ENCODE results near the gene KCNC4. TPM values are rescaled to one million over a fixed set of nuclear protein-coding genes. Genes with fewer than 3 reads are reported as not detected.

Gene KCNC4
- total RNA-seq, 1 donor: 1.4 TPM

GRCh38 chr1:110216844-110217444 is 6.8 kb downstream of the KCNC4 start:
- TF ChIP-seq, protein P1, sequence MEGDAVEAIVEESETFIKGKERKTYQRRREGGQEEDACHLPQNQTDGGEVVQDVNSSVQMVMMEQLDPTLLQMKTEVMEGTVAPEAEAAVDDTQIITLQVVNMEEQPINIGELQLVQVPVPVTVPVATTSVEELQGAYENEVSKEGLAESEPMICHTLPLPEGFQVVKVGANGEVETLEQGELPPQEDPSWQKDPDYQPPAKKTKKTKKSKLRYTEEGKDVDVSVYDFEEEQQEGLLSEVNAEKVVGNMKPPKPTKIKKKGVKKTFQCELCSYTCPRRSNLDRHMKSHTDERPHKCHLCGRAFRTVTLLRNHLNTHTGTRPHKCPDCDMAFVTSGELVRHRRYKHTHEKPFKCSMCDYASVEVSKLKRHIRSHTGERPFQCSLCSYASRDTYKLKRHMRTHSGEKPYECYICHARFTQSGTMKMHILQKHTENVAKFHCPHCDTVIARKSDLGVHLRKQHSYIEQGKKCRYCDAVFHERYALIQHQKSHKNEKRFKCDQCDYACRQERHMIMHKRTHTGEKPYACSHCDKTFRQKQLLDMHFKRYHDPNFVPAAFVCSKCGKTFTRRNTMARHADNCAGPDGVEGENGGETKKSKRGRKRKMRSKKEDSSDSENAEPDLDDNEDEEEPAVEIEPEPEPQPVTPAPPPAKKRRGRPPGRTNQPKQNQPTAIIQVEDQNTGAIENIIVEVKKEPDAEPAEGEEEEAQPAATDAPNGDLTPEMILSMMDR (IDR thresholded peaks at IDR 0.05; ENCODE audit: extremely low read depth, low read depth, low read length): no peak
- peak; percentile 27 for DNase-seq (ENCODE audit: insufficient read length, low spot score, missing footprints)
- no peak overlapping the region for H3K27ac ChIP-seq (ENCODE audit: low read depth, low read length)
- no peak overlapping the region for H2AFZ ChIP-seq (ENCODE audit: low read length)
- H4K20me1 ChIP-seq (ENCODE audit: insufficient read depth, low read length): no peaks in the 10 kb centered on the region
- H3K4me1 ChIP-seq (ENCODE audit: insufficient read depth, low read length): no peaks in the 10 kb centered on the region
- H3K4me2 ChIP-seq (ENCODE audit: insufficient read depth, low read length): no peak overlapping the region
- peaks cover 2% of the 10 kb centered on the region for H3K36me3 ChIP-seq (ENCODE audit: insufficient read depth, low read length)
- no peaks in the 10 kb centered on the region for H3K79me2 ChIP-seq (ENCODE audit: insufficient read depth, low read length)
- H3K4me3 ChIP-seq (ENCODE audit: insufficient read depth, low read length): no peak overlapping the region
- H3K27me3 ChIP-seq (ENCODE audit: insufficient read depth, low read length): no peaks in the 10 kb centered on the region
- no peaks in the 10 kb centered on the region for H3K9me3 ChIP-seq (ENCODE audit: low read depth, low read length)

- peak; percentile 39 for DNase-seq (ENCODE audit: insufficient read length, low spot score, missing footprints)
- H3K9me3 ChIP-seq (ENCODE audit: low read depth, low read length): no peaks in the 10 kb centered on the region
- H4K20me1 ChIP-seq (ENCODE audit: insufficient read depth, low read length): no peaks in the 10 kb centered on the region
- no peak overlapping the region for H2AFZ ChIP-seq (ENCODE audit: low read length)
- H3K27ac ChIP-seq (ENCODE audit: low read depth, low read length): no peak overlapping the region
- no peak overlapping the region for H3K4me2 ChIP-seq (ENCODE audit: insufficient read depth, low read length)
- TF ChIP-seq, protein P1 (IDR thresholded peaks at IDR 0.05; ENCODE audit: extremely low read depth, low read depth, low read length): no peak
- no peaks in the 10 kb centered on the region for H3K4me1 ChIP-seq (ENCODE audit: insufficient read depth, low read length)
- H3K27me3 ChIP-seq (ENCODE audit: insufficient read depth, low read length): no peaks in the 10 kb centered on the region
- H3K4me3 ChIP-seq (ENCODE audit: insufficient read depth, low read length): no peak overlapping the region
- H3K79me2 ChIP-seq (ENCODE audit: insufficient read depth, low read length): no peaks in the 10 kb centered on the region
- H3K36me3 ChIP-seq (ENCODE audit: insufficient read depth, low read length): peaks cover 2% of the 10 kb centered on the region
These were observed 8.0 kb downstream of the KCNC4 start for GRCh38 chr1:110218137-110218536.

- no peaks in the 10 kb centered on the region for H3K27me3 ChIP-seq (ENCODE audit: insufficient read depth, low read length)
- H3K4me3 ChIP-seq (ENCODE audit: insufficient read depth, low read length): no peak overlapping the region
- H3K79me2 ChIP-seq (ENCODE audit: insufficient read depth, low read length): no peaks in the 10 kb centered on the region
- DNase-seq (ENCODE audit: insufficient read length, low spot score, missing footprints): peak; percentile 85
- H2AFZ ChIP-seq (ENCODE audit: low read length): no peak overlapping the region
- no peaks in the 10 kb centered on the region for H4K20me1 ChIP-seq (ENCODE audit: insufficient read depth, low read length)
- TF ChIP-seq, protein P1 (IDR thresholded peaks at IDR 0.05; ENCODE audit: extremely low read depth, low read depth, low read length): no peak
- H3K27ac ChIP-seq (ENCODE audit: low read depth, low read length): no peak overlapping the region
- H3K36me3 ChIP-seq (ENCODE audit: insufficient read depth, low read length): peaks cover 5% of the 10 kb centered on the region
- H3K4me1 ChIP-seq (ENCODE audit: insufficient read depth, low read length): no peaks in the 10 kb centered on the region
- H3K4me2 ChIP-seq (ENCODE audit: insufficient read depth, low read length): no peak overlapping the region
- no peaks in the 10 kb centered on the region for H3K9me3 ChIP-seq (ENCODE audit: low read depth, low read length)
These were observed 8.6 kb downstream of the KCNC4 start for GRCh38 chr1:110218739-110219138.

DNA sequence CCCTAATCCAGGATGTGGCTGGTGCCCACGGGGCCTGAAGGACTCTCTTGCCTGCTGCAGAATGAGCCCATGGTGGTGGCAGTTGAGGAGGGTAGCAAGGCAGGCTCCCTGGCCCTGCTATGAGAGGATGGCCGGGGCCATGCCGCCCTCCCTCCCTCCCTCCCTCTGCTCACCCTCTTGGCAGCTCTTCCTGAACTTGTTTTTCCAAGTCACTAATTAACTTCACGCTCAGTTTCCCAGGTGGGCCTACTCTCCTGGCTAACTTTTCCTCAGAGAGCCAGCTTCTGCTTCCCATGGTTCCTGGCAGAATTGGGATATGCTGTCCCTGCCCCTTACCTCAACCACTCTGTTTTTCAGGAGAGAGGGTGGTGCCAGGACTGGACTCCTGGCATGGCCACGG is 10.2 kb downstream of the KCNC4 start:
- Histone ChIP-seq H3K4me1 (ENCODE audit: insufficient read depth, low read length) (no peaks in the 10 kb centered on the region), H3K4me3 (ENCODE audit: insufficient read depth, low read length) (no peak overlapping the region), H3K27me3 (ENCODE audit: insufficient read depth, low read length) (no peaks in the 10 kb centered on the region), H3K36me3 (ENCODE audit: insufficient read depth, low read length) (peaks cover 6% of the 10 kb centered on the region), H2AFZ (ENCODE audit: low read length) (no peak overlapping the region), H3K9me3 (ENCODE audit: low read depth, low read length) (no peaks in the 10 kb centered on the region), H3K27ac (ENCODE audit: low read depth, low read length) (no peak overlapping the region), H3K4me2 (ENCODE audit: insufficient read depth, low read length) (no peak overlapping the region), H4K20me1 (ENCODE audit: insufficient read depth, low read length) (no peaks in the 10 kb centered on the region), H3K79me2 (ENCODE audit: insufficient read depth, low read length) (no peaks in the 10 kb centered on the region)
- DNase-seq (ENCODE audit: insufficient read length, low spot score, missing footprints): peak; percentile 2
- TF ChIP-seq, protein P1 (IDR thresholded peaks at IDR 0.05; ENCODE audit: extremely low read depth, low read depth, low read length): no peak
